Measurements from ENCODE around the gene TMUB2. TPM values are rescaled to one million over a fixed set of nuclear protein-coding genes. Genes with fewer than 3 reads are reported as not detected.

TMUB2 gene
- total and polyA plus RNA-seq, 2 of the 13 experiments (the other 11 are each of a cell fraction or from before 2014, with no cell fraction given) = 26.9 to 50.8 TPM

DNA sequence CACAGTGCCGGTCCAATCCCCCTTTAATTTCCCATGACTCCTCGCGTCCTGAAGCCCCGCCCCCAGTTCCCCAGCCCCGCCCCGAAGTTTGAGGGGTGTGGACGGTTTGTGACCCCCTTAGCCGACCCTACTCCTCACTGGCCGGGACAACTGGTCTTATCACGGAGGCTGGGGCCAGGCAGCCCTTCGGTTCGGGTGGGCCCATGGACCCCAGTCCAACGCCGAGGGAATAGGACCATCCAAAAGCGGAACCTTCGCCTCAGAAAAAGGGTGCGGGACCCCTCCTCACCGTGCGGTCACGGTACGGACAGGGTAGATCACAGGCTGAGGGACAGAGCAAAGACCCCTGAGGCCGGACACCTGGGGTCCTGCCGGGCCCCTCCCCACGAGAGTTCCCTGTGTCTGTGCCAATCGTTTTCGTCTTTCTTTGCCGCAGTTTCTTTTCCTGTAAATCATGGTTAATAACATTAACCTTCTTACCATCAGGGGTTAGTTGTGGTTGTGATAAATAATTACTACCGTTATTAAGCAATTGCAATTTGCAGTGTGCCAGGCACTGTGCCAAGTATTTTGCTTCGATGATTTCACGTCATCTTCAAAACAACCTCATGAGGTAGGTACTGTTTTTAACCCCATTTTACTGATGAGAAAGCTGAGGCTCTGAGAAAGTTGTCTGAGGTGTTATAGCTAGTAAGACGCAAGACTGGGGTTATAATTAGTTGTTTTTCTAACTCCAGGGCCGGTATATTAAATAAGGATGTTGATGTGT lies 543 bp downstream of the TMUB2 start (continued):
- TF ChIP-seq, protein P1, sequence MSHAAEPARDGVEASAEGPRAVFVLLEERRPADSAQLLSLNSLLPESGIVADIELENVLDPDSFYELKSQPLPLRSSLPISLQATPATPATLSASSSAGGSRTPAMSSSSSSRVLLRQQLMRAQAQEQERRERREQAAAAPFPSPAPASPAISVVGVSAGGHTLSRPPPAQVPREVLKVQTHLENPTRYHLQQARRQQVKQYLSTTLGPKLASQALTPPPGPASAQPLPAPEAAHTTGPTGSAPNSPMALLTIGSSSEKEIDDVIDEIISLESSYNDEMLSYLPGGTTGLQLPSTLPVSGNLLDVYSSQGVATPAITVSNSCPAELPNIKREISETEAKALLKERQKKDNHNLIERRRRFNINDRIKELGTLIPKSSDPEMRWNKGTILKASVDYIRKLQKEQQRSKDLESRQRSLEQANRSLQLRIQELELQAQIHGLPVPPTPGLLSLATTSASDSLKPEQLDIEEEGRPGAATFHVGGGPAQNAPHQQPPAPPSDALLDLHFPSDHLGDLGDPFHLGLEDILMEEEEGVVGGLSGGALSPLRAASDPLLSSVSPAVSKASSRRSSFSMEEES (CRISPR knock-in tag; IDR thresholded peaks at IDR 0.05) = 0 out of 2 replicates have a peak, but pooled peaks have one; percentile 2
- TF ChIP-seq ZBTB7A (CRISPR knock-in tag; IDR thresholded peaks at IDR 0.05) (peak; percentile 88), ZNF839 (CRISPR knock-in tag; IDR thresholded peaks at IDR 0.05; ENCODE audit: borderline replicate concordance) (no peak), PCBP2 (optimal IDR thresholded peaks at IDR 0.05; ENCODE audit: low read depth, low read length, poor library complexity, severe bottlenecking) (no peak), GATAD2A (CRISPR knock-in tag; IDR thresholded peaks at IDR 0.05) (0 out of 2 replicates have a peak, but pooled peaks have one; percentile 19), ZNF547 (CRISPR knock-in tag; IDR thresholded peaks at IDR 0.05) (no peak), RAD21 (CRISPR knock-in tag; IDR thresholded peaks at IDR 0.05) (no peak), KDM5A (IDR thresholded peaks at IDR 0.05; ENCODE audit: borderline replicate concordance, low read length) (peak; percentile 91), ZNF20 (CRISPR knock-in tag; IDR thresholded peaks at IDR 0.05) (no peak), ZNF17 (CRISPR knock-in tag; IDR thresholded peaks at IDR 0.05) (no peak), MIXL1 (CRISPR knock-in tag; IDR thresholded peaks at IDR 0.05) (peak; percentile 30; the same call in 1 of the 2 replicates), AGO1 (IDR thresholded peaks at IDR 0.05; ENCODE audit: low read depth, low read length, poor library complexity, severe bottlenecking) (no peak), POLR2AphosphoS5 (IDR thresholded peaks at IDR 0.05; ENCODE audit: low read depth, low read length) (peak; percentile 62), ZEB1 (IDR thresholded peaks at IDR 0.05; ENCODE audit: insufficient replicate concordance, low read depth) (peak; percentile 37), ZNF883 (CRISPR knock-in tag; IDR thresholded peaks at IDR 0.05; ENCODE audit: not compliant biosample characterization) (no peak), NFE2L1 (CRISPR knock-in tag; IDR thresholded peaks at IDR 0.05; ENCODE audit: borderline replicate concordance) (no peak), ZNF616 (CRISPR knock-in tag; IDR thresholded peaks at IDR 0.05; ENCODE audit: low read depth) (0 out of 2 replicates have a peak, but pooled peaks have one; percentile 39), ZNF7 (CRISPR knock-in tag; IDR thresholded peaks at IDR 0.05) (no peak), HNRNPUL1 (IDR thresholded peaks at IDR 0.05; ENCODE audit: low read depth, low read length) (no peak)
- TF ChIP-seq, protein P2, sequence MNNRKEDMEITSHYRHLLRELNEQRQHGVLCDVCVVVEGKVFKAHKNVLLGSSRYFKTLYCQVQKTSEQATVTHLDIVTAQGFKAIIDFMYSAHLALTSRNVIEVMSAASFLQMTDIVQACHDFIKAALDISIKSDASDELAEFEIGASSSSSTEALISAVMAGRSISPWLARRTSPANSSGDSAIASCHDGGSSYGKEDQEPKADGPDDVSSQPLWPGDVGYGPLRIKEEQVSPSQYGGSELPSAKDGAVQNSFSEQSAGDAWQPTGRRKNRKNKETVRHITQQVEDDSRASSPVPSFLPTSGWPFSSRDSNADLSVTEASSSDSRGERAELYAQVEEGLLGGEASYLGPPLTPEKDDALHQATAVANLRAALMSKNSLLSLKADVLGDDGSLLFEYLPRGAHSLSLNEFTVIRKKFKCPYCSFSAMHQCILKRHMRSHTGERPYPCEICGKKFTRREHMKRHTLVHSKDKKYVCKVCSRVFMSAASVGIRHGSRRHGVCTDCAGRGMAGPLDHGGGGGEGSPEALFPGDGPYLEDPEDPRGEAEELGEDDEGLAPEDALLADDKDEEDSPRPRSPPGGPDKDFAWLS (CRISPR knock-in tag; IDR thresholded peaks at IDR 0.05; ENCODE audit: borderline replicate concordance) = peak; percentile 75; the same call in 1 of the 2 replicates
- TF ChIP-seq, protein P3, sequence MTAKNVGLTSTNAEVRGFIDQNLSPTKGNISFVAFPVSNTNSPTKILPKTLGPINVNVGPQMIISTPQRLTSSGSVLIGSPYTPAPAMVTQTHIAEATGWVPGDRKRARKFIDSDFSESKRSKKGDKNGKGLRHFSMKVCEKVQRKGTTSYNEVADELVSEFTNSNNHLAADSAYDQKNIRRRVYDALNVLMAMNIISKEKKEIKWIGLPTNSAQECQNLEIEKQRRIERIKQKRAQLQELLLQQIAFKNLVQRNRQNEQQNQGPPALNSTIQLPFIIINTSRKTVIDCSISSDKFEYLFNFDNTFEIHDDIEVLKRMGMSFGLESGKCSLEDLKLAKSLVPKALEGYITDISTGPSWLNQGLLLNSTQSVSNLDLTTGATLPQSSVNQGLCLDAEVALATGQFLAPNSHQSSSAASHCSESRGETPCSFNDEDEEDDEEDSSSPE (CRISPR knock-in tag; IDR thresholded peaks at IDR 0.05) = no peak
- TF ChIP-seq, protein P4, sequence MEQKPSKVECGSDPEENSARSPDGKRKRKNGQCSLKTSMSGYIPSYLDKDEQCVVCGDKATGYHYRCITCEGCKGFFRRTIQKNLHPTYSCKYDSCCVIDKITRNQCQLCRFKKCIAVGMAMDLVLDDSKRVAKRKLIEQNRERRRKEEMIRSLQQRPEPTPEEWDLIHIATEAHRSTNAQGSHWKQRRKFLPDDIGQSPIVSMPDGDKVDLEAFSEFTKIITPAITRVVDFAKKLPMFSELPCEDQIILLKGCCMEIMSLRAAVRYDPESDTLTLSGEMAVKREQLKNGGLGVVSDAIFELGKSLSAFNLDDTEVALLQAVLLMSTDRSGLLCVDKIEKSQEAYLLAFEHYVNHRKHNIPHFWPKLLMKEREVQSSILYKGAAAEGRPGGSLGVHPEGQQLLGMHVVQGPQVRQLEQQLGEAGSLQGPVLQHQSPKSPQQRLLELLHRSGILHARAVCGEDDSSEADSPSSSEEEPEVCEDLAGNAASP (CRISPR knock-in tag; IDR thresholded peaks at IDR 0.05; ENCODE audit: borderline replicate concordance) = no peak
- TF ChIP-seq, protein P5, sequence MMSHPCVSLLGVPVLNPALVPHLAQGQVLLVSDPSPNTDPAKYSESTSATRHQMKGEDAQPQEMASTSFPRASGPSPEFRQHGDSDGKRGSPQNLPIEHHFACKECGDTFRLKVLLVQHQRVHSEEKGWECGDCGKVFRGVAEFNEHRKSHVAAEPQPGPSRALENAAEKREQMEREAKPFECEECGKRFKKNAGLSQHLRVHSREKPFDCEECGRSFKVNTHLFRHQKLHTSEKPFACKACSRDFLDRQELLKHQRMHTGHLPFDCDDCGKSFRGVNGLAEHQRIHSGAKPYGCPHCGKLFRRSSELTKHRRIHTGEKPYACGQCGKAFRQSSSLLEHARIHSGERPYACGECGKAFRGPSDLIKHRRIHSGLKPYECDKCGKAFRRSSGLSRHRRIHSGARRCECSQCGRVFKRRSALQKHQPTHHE (CRISPR knock-in tag; IDR thresholded peaks at IDR 0.05; ENCODE audit: borderline replicate concordance) = 0 out of 2 replicates have a peak, but pooled peaks have one; percentile 15

Measured in HepG2 (cell line).